Adrenal gland (tissue), 12 donors: ENCODE measurements around the gene TATDN2. TPM values are rescaled to one million over a fixed set of nuclear protein-coding genes. Genes with fewer than 3 reads are reported as not detected.

Experiments
- DNase-seq, 7 donors: peaks; one replicate each; pipeline ENCODE4 v3.0.0-alpha.2; 2019 to 2020
- H3K27ac ChIP-seq, 5 donors: fragments of 200-600 bp; sonication (generic) in 4 of 5; 1 replicate in 3 of 5; 2 replicates in 2 of 5; pipeline versions ENCODE4 v1.5.1 to v1.8.0; 2016 to 2020; ENCODE audit warnings: mild to moderate bottlenecking in 1 of 5
- H3K27me3 ChIP-seq: fragments of 200-600 bp; 2 replicates; pipeline ENCODE4 v1.8.0; 2021
- H3K36me3 ChIP-seq, 2 donors: fragments of 200-600 bp; replicated peaks in 1 of 2; 1 replicate in 1 of 2; 2 replicates in 1 of 2; pipeline versions ENCODE4 v1.5.1 to v1.8.0; 2018 to 2022
- H3K4me1 ChIP-seq, 2 donors: fragments of 200-600 bp; replicated peaks in 1 of 2; 1 replicate in 1 of 2; 2 replicates in 1 of 2; pipeline versions ENCODE4 v1.5.1 to v1.8.0; 2018 to 2021
- H3K4me3 ChIP-seq, 4 donors: fragments of 200-600 bp; sonication (generic) in 3 of 4; one replicate each; pipeline ENCODE4 v1.5.1; 2016 to 2018
- H3K9me3 ChIP-seq, 3 donors: fragments of 200-600 bp; sonication (generic) in 1 of 3; replicated peaks in 1 of 3; 1 replicate in 2 of 3; 2 replicates in 1 of 3; pipeline versions ENCODE4 v1.5.1 to v1.8.0; 2016 to 2021
- POLR2A ChIP-seq, 2 donors: fragments of 450-650 bp; IDR thresholded peaks; one replicate each; pipeline ENCODE4 v1.6.1; 2017; ENCODE audit warnings: antibody characterized with exemption in 2 of 2, mild to moderate bottlenecking in 2 of 2, moderate library complexity in 1 of 2
- WGBS, 4 donors: extraction: QIAGEN DNeasy Blood & Tissue Kit in 2 of 4; methylation state at CpG; one replicate each; pipeline versions ENCODE4 v1.1.5 to v1.1.7; 2013 to 2017; 5-methylcytosine and 5-hydroxymethylcytosine counted together
- intact Hi-C, 2 donors: fragments of 100-400 bp; cut with DNase I; formaldehyde crosslinking; loops; one replicate each; pipeline versions ENCODE4 v1.14.1 to v1.15.0; 2022 to 2023
- polyA plus RNA-seq, 3 donors: library from polyadenylated mRNA; stranded (reverse); fragments of 200-250 nt in 2 of 3; fragments of 350-450 nt in 1 of 3; fragmentation: Illumina TruSeq in 1 of 3; extraction: RNeasy Lipid Tissue Mini Kit (QIAGEN cat#74804) in 1 of 3; gene quantifications; one replicate each; pipeline ENCODE4 v1.2.3, GENCODE V29; 2013 to 2014
- total RNA-seq, 9 donors: library from RNA; depleted of rRNA in 4 of 9; stranded (reverse); fragments of >200 nt in 4 of 9; fragments of 120-200 nt in 1 of 9; fragmentation: NEBNext Ultra II Directional in 1 of 9; extraction: Animal tissue kit (Norgen Biotek cat#: 25700) in 1 of 9; gene quantifications; one replicate each; pipeline versions ENCODE4 v1.1.0 to v1.2.4, GENCODE V29; 2013 to 2023
- TF ChIP-seq, protein P1 (sequence below), 6 experiments: fragments of 450-650 bp in 4 of 6; fragments of 200-600 bp in 2 of 6; sonication (generic) in 1 of 6; IDR thresholded peaks; 1 replicate in 5 of 6; 2 replicates in 1 of 6; pipeline versions ENCODE4 v1.5.1 to v1.8.0; 2016 to 2021; ENCODE audit warnings: antibody characterized with exemption in 6 of 6, mild to moderate bottlenecking in 2 of 6, moderate library complexity in 1 of 6
- donor health status: healthy with polysubstance abuse.
- donor health status: Bipolar disorder and iron deficiency.
- donor health status: DM: yes; HTN: yes; CAD: no.
- donor health status: DM: no; HTN: no; CAD: no.
- donor health status: DM: no; HTN: no; CAD: no.
- donor health status: DM: yes; HTN: yes; CAD: no.

Gene TATDN2
- total and polyA plus RNA-seq, 12 donors: 10.0 to 34.8 (median 22.6) TPM

GRCh38 chr3:10215578-10216368 is 32.5 kb upstream of the TATDN2 start:
- TF ChIP-seq POLR2A (IDR thresholded peaks at IDR 0.05): no peak
- TF ChIP-seq, protein P1, sequence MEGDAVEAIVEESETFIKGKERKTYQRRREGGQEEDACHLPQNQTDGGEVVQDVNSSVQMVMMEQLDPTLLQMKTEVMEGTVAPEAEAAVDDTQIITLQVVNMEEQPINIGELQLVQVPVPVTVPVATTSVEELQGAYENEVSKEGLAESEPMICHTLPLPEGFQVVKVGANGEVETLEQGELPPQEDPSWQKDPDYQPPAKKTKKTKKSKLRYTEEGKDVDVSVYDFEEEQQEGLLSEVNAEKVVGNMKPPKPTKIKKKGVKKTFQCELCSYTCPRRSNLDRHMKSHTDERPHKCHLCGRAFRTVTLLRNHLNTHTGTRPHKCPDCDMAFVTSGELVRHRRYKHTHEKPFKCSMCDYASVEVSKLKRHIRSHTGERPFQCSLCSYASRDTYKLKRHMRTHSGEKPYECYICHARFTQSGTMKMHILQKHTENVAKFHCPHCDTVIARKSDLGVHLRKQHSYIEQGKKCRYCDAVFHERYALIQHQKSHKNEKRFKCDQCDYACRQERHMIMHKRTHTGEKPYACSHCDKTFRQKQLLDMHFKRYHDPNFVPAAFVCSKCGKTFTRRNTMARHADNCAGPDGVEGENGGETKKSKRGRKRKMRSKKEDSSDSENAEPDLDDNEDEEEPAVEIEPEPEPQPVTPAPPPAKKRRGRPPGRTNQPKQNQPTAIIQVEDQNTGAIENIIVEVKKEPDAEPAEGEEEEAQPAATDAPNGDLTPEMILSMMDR (IDR thresholded peaks at IDR 0.05): no peak
- no peaks in the 10 kb centered on the region for H3K36me3 ChIP-seq
- no peaks in the 10 kb centered on the region for H3K27me3 ChIP-seq
- WGBS, 4 donors: 89 to 92% (median 91%) methylated on average over 6 of the region's 6 CpGs
- no peak overlapping the region for H3K4me3 ChIP-seq
- H3K27ac ChIP-seq: no peak overlapping the region
- no peaks in the 10 kb centered on the region for H3K9me3 ChIP-seq
- intact Hi-C loops: no loop called here
- no peak for DNase-seq
- H3K4me1 ChIP-seq: no peaks in the 10 kb centered on the region

GRCh38 chr3:10217359-10217758 is 30.9 kb upstream of the TATDN2 start:
- Histone ChIP-seq H3K27me3 (no peaks in the 10 kb centered on the region), H3K27ac (no peak overlapping the region), H3K4me3 (no peak overlapping the region), H3K9me3 (no peaks in the 10 kb centered on the region), H3K36me3 (no peaks in the 10 kb centered on the region), H3K4me1 (no peaks in the 10 kb centered on the region)
- intact Hi-C loops: no loop called here
- WGBS, 4 donors: 63 to 99% (median 88%) methylated on average over 3 of the region's 3 CpGs
- no peak for DNase-seq
- no peak for TF ChIP-seq POLR2A (IDR thresholded peaks at IDR 0.05)
- TF ChIP-seq, protein P1 (IDR thresholded peaks at IDR 0.05): no peak

DNA sequence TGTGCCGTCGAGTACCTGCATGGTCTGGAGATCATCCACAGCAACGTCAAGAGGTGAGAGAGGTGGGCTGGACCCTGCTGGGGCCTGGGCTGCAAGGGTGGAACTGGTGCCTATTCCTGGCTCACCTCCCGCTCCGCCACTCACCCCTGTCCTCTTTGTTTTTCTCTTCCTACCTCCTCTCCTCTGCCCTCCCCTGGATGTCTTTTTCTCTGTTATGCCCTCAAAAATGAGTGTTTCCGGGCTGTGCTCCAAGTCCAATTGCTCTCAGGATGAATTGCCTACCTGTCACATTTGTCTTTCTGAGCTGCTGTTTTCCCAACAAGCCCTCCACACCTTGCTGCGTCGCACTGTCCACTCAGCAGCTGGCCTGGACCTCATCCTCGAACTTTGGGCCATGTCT is 28.5 kb upstream of the TATDN2 start:
- H3K27me3 ChIP-seq: no peaks in the 10 kb centered on the region
- TF ChIP-seq, protein P1 (IDR thresholded peaks at IDR 0.05): no peak
- TF ChIP-seq POLR2A (IDR thresholded peaks at IDR 0.05): no peak
- DNase-seq: no peak
- WGBS, 4 donors: 81 to 89% (median 84%) methylated on average over 8 to 9 of the region's 9 CpGs
- peaks cover 0 to 11% of the 10 kb centered on the region in 2 donors for H3K36me3 ChIP-seq
- intact Hi-C loops: loop anchor here in 1 of 2 donors (10.0 kb wide), 1 partner anchor 45 kb away; no protein-coding TSS in a partner anchor
- no peak overlapping the region for H3K27ac ChIP-seq
- no peak overlapping the region for H3K4me3 ChIP-seq
- no peaks in the 10 kb centered on the region for H3K9me3 ChIP-seq
- peaks cover 0 to 1% of the 10 kb centered on the region in 2 donors for H3K4me1 ChIP-seq

DNA sequence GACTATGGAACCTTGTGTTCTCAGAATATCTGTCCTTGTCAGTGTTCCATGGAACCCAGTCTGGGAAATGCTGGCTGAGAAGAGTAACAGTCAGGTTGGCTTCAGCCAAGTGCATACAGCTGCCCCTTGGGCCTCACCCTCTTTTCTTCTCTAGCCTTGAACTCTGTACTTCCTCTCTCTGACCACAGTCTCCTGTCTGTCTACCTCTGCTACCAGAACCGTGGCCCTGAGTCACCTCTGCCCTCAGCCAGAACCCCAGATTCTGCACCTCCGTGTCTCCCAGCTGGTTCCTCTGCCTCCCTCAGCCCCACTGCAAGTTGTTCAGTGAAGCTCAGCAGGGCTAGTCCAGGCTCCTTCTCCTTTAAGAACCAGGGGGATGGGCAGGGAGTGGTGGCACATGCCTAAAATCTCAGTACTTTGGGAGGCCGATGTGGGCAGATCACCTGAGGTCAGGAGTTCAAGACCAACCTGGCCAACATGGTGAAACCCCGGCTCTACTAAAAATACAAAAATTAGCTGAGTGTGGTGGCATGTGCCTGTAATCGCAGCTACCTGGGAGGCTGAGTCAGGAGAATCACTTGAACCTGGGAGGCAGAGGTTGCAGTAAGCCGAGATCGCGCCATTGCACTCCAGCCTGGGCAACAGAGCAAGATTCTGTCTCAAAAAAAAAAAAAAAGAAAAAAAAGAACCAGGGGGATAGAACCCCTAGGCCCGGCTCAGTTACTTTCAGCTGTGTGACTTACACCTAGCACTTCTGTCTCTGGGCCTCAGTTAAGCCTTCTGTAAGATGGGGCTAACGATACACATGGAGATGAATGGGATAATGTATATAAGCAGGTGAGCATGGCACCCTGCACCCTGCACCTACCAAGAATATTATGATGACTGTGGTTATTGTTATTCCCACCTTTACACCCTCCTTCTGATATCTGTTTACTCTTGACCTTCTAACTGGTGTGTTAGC is 24.3 kb upstream of the TATDN2 start:
- Histone ChIP-seq H3K4me1 (peaks cover 0 to 11% of the 10 kb centered on the region in 2 donors), H3K4me3 (no peak overlapping the region), H3K9me3 (no peaks in the 10 kb centered on the region), H3K27ac (no peak overlapping the region), H3K36me3 (peaks cover 0 to 11% of the 10 kb centered on the region in 2 donors), H3K27me3 (no peaks in the 10 kb centered on the region)
- TF ChIP-seq, protein P1 (IDR thresholded peaks at IDR 0.05): no peak
- no peak for TF ChIP-seq POLR2A (IDR thresholded peaks at IDR 0.05)
- no peak for DNase-seq
- intact Hi-C loops: loop anchor here in 1 of 2 donors (10.0 kb wide), 1 partner anchor 49 kb away; no protein-coding TSS in a partner anchor
- WGBS, 4 donors: 79 to 81% (median 79%) methylated on average over 9 to 10 of the region's 10 CpGs
